ENCODE data around the gene TNPO1. TPM values are rescaled to one million over a fixed set of nuclear protein-coding genes. Genes with fewer than 3 reads are reported as not detected.

TNPO1 gene
- polyA plus RNA-seq, 2 of the 4 experiments (the other 2 are of a cell fraction): 199 to 350 TPM

DNA sequence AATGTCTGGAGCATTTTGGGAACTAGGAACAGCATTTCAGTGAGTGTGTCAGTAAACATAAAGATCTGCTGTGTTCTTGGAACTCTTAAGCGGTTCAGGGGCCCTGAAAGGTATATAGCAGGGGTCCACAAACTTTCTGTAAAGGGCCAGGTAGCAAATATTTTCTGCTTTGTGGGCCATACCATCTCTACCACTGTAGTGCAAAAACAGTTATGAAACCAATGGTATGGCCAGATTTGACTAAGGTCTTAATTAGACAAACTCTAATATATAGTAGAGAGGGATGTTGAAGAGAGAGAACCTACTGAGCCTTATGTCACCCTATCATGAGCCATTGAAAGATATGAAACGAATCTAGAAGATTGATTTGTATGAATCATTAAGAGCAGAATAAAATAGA lies 5.3 kb downstream of the TNPO1 start:
- WGBS (ENCODE audit: missing lambda C conversion rate): 84% methylated on average over 2 of the region's 2 CpGs
- ATAC-seq (no peak), FAIRE-seq (no peak), DNase-seq (ENCODE audit: low read depth in 1 of 2, low spot score in 1 of 2) (no peak)
- H3K9me3 ChIP-seq: no peaks in the 10 kb centered on the region
- POLR2A ChIA-PET: no interaction called here
- H3K27ac ChIP-seq: no peak overlapping the region
- TF ChIP-seq BHLHE40 (IDR thresholded peaks at IDR 0.05; ENCODE audit: low read depth, low read length) (no peak), HEYL (CRISPR knock-in tag; IDR thresholded peaks at IDR 0.05) (no peak), CBX8 (IDR thresholded peaks at IDR 0.05) (no peak), GATA3 (IDR thresholded peaks at IDR 0.05; ENCODE audit: borderline replicate concordance) (no peak)
- TF ChIP-seq, protein P1, sequence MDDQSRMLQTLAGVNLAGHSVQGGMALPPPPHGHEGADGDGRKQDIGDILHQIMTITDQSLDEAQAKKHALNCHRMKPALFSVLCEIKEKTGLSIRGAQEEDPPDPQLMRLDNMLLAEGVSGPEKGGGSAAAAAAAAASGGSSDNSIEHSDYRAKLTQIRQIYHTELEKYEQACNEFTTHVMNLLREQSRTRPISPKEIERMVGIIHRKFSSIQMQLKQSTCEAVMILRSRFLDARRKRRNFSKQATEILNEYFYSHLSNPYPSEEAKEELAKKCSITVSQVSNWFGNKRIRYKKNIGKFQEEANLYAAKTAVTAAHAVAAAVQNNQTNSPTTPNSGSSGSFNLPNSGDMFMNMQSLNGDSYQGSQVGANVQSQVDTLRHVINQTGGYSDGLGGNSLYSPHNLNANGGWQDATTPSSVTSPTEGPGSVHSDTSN (IDR thresholded peaks at IDR 0.05): no peak
- CTCF ChIA-PET: interaction anchor here (5.3 kb wide), 1 partner anchor 211 kb away, joined by 60 read pairs; no protein-coding TSS in a partner anchor
- no peak overlapping the region for H3K4me3 ChIP-seq
- H3K4me1 ChIP-seq: peaks cover 67% of the 10 kb centered on the region
- peak overlapping the region; percentile 4 for H3K4me2 ChIP-seq

DNA sequence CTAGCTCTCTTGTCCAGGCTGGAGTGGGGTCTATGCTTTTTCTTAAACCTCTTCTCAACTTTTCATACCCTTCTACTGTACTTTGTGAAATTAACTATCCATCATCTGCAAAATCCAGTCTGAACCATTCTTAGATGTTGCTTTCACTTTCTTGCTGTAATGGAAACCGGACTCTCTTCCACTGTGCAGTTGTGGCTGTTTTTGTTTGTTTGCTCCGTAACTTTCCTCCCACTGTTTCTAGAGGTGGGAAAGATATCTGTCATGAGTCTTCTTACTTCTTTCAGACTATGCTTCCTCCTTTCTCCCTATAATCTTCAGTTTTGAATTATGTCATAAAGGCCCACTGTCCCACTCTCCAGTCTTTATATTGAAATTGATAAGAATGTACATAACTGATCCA lies 6.5 kb downstream of the TNPO1 start:
- Histone ChIP-seq H3K4me3 (no peak overlapping the region), H3K4me1 (peaks cover 75% of the 10 kb centered on the region), H3K4me2 (peak overlapping the region; percentile 21), H3K27ac (no peak overlapping the region), H3K9me3 (no peaks in the 10 kb centered on the region)
- ChIA-PET CTCF (interaction anchor here (1.0 kb wide), 1 partner anchor 20 kb away, joined by 5 read pairs; no protein-coding TSS in a partner anchor), POLR2A (no interaction called here)
- DNase-seq (ENCODE audit: low read depth in 1 of 2, low spot score in 1 of 2) (no peak), FAIRE-seq (no peak), ATAC-seq (no peak)
- TF ChIP-seq, protein P2, sequence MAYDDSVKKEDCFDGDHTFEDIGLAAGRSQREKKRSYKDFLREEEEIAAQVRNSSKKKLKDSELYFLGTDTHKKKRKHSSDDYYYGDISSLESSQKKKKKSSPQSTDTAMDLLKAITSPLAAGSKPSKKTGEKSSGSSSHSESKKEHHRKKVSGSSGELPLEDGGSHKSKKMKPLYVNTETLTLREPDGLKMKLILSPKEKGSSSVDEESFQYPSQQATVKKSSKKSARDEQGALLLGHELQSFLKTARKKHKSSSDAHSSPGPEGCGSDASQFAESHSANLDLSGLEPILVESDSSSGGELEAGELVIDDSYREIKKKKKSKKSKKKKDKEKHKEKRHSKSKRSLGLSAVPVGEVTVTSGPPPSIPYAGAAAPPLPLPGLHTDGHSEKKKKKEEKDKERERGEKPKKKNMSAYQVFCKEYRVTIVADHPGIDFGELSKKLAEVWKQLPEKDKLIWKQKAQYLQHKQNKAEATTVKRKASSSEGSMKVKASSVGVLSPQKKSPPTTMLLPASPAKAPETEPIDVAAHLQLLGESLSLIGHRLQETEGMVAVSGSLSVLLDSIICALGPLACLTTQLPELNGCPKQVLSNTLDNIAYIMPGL (CRISPR knock-in tag; IDR thresholded peaks at IDR 0.05; ENCODE audit: borderline replicate concordance): no peak
- TF ChIP-seq JUNB (IDR thresholded peaks at IDR 0.05): no peak
- TF ChIP-seq, protein P3, sequence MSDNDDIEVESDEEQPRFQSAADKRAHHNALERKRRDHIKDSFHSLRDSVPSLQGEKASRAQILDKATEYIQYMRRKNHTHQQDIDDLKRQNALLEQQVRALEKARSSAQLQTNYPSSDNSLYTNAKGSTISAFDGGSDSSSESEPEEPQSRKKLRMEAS (IDR thresholded peaks at IDR 0.05): no peak
- TF ChIP-seq GATA3 (IDR thresholded peaks at IDR 0.05; ENCODE audit: borderline replicate concordance): no peak
- TF ChIP-seq, protein P4, sequence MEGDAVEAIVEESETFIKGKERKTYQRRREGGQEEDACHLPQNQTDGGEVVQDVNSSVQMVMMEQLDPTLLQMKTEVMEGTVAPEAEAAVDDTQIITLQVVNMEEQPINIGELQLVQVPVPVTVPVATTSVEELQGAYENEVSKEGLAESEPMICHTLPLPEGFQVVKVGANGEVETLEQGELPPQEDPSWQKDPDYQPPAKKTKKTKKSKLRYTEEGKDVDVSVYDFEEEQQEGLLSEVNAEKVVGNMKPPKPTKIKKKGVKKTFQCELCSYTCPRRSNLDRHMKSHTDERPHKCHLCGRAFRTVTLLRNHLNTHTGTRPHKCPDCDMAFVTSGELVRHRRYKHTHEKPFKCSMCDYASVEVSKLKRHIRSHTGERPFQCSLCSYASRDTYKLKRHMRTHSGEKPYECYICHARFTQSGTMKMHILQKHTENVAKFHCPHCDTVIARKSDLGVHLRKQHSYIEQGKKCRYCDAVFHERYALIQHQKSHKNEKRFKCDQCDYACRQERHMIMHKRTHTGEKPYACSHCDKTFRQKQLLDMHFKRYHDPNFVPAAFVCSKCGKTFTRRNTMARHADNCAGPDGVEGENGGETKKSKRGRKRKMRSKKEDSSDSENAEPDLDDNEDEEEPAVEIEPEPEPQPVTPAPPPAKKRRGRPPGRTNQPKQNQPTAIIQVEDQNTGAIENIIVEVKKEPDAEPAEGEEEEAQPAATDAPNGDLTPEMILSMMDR (IDR thresholded peaks at IDR 0.05): no peak
- TF ChIP-seq JUN (IDR thresholded peaks at IDR 0.05): no peak
- TF ChIP-seq NFE2L2 (conservative IDR thresholded peaks at IDR 0.05; ENCODE audit: low read length): no peak
- TF ChIP-seq, protein P5, sequence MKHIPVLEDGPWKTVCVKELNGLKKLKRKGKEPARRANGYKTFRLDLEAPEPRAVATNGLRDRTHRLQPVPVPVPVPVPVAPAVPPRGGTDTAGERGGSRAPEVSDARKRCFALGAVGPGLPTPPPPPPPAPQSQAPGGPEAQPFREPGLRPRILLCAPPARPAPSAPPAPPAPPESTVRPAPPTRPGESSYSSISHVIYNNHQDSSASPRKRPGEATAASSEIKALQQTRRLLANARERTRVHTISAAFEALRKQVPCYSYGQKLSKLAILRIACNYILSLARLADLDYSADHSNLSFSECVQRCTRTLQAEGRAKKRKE (CRISPR knock-in tag; IDR thresholded peaks at IDR 0.05; ENCODE audit: low read depth): no peak
- TF ChIP-seq FOXS1 (CRISPR knock-in tag; IDR thresholded peaks at IDR 0.05): no peak
- TF ChIP-seq ZSCAN20 (CRISPR knock-in tag; IDR thresholded peaks at IDR 0.05): no peak
- no peak for TF ChIP-seq ESRRA (IDR thresholded peaks at IDR 0.05; ENCODE audit: borderline replicate concordance, low read length)
- TF ChIP-seq NPAS2 (CRISPR knock-in tag; IDR thresholded peaks at IDR 0.05; ENCODE audit: borderline replicate concordance): no peak
- no peak for TF ChIP-seq MYC (IDR thresholded peaks at IDR 0.05; ENCODE audit: borderline replicate concordance, low read length)
- TF ChIP-seq, protein P6, sequence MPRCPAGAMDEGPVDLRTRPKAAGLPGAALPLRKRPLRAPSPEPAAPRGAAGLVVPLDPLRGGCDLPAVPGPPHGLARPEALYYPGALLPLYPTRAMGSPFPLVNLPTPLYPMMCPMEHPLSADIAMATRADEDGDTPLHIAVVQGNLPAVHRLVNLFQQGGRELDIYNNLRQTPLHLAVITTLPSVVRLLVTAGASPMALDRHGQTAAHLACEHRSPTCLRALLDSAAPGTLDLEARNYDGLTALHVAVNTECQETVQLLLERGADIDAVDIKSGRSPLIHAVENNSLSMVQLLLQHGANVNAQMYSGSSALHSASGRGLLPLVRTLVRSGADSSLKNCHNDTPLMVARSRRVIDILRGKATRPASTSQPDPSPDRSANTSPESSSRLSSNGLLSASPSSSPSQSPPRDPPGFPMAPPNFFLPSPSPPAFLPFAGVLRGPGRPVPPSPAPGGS (IDR thresholded peaks at IDR 0.05): no peak
- TF ChIP-seq RFX5 (IDR thresholded peaks at IDR 0.05): no peak
- no peak for TF ChIP-seq RCOR1 (IDR thresholded peaks at IDR 0.05; ENCODE audit: low read depth, low read length)
- TF ChIP-seq, protein P7, sequence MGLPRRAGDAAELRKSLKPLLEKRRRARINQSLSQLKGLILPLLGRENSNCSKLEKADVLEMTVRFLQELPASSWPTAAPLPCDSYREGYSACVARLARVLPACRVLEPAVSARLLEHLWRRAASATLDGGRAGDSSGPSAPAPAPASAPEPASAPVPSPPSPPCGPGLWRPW (IDR thresholded peaks at IDR 0.05): no peak
- no peak for TF ChIP-seq ZC3H11A (IDR thresholded peaks at IDR 0.05)
- TF ChIP-seq MAZ (IDR thresholded peaks at IDR 0.05; ENCODE audit: borderline replicate concordance, low read depth, low read length): no peak
- no peak for TF ChIP-seq KDM1A (IDR thresholded peaks at IDR 0.05; ENCODE audit: low read depth)
- WGBS (ENCODE audit: missing lambda C conversion rate): 69% methylated on average over 2 of the region's 2 CpGs

All from A549 (cell line).